ENCODE results near the gene TEKT2.

Gene TEKT2

GRCh38 chr1:36080801-36081200 lies 3.1 kb upstream of the TEKT2 start:
- TF ChIP-seq CTCF (conservative IDR thresholded peaks at IDR 0.05; ENCODE audit: low read length) = no peak
- H3K4me3 ChIP-seq (ENCODE audit: low read length) = no peak overlapping the region
- no peak for DNase-seq (ENCODE audit: low read depth)

- no peak for TF ChIP-seq CTCF (conservative IDR thresholded peaks at IDR 0.05; ENCODE audit: low read length)
- H3K4me3 ChIP-seq (ENCODE audit: low read length) = no peak overlapping the region
- DNase-seq (ENCODE audit: low read depth) = no peak
Observed at GRCh38 chr1:36081926-36082485, 1.9 kb upstream of the TEKT2 start.

GRCh38 chr1:36083219-36083618 lies 675 bp upstream of the TEKT2 start:
- no peak for TF ChIP-seq CTCF (conservative IDR thresholded peaks at IDR 0.05; ENCODE audit: low read length)
- H3K4me3 ChIP-seq (ENCODE audit: low read length) = no peak overlapping the region
- no peak for DNase-seq (ENCODE audit: low read depth)

- DNase-seq (ENCODE audit: low read depth) = no peak
Observed at GRCh38 chr1:36084497-36085115, 712 bp downstream of the TEKT2 start.

GRCh38 chr1:36085126-36085525 lies 1.2 kb downstream of the TEKT2 start:
- no peak for TF ChIP-seq CTCF (conservative IDR thresholded peaks at IDR 0.05; ENCODE audit: low read length)
- no peak for DNase-seq (ENCODE audit: low read depth)
- H3K4me3 ChIP-seq (ENCODE audit: low read length) = no peak overlapping the region

More at GRCh38 chr1:36084497-36085115, 712 bp downstream of the TEKT2 start:
- no peak for TF ChIP-seq CTCF (conservative IDR thresholded peaks at IDR 0.05; ENCODE audit: low read length)
- H3K4me3 ChIP-seq (ENCODE audit: low read length) = peak overlapping the region; percentile 57

- DNase-seq (ENCODE audit: low read depth) = no peak
- no peak for TF ChIP-seq CTCF (conservative IDR thresholded peaks at IDR 0.05; ENCODE audit: low read length)
Observed at GRCh38 chr1:36085686-36086526, 2.0 kb downstream of the TEKT2 start.

More at GRCh38 chr1:36085686-36086526, 2.0 kb downstream of the TEKT2 start:
- no peak overlapping the region for H3K4me3 ChIP-seq (ENCODE audit: low read length)

Data from AG10803 (cell line).